Sigmoid colon (tissue), 3 donors: ENCODE results near the gene ENOSF1.

ENCODE experiments used
- CTCF ChIP-seq, 4 experiments: fragments of 450-650 bp in 3 of 4; fragments of 200-600 bp in 1 of 4; IDR thresholded peaks; one replicate each; pipeline ENCODE4 v1.5.1; 2016 to 2019; ENCODE audit warnings: antibody characterized with exemption in 4 of 4, mild to moderate bottlenecking in 3 of 4, moderate library complexity in 2 of 4
- POLR2A ChIP-seq, 2 donors: fragments of 450-650 bp; IDR thresholded peaks; one replicate each; pipeline ENCODE4 v1.6.1; 2016; ENCODE audit warnings: antibody characterized with exemption in 2 of 2, mild to moderate bottlenecking in 2 of 2, moderate library complexity in 2 of 2

GRCh38 chr18:715626-716025, 3.2 kb upstream of the ENOSF1 start:
- no peak for TF ChIP-seq POLR2A (IDR thresholded peaks at IDR 0.05)
- no peak for TF ChIP-seq CTCF (IDR thresholded peaks at IDR 0.05)
